Glutamatergic neuron (in vitro differentiated cells): Measurements from ENCODE around the gene YTHDC1. TPM values are rescaled to one million over a fixed set of nuclear protein-coding genes. Genes with fewer than 3 reads are reported as not detected.

ENCODE experiments used
- DNase-seq: peaks from one replicate; pipeline ENCODE4 v3.0.0; 2022
- H3K27ac Mint-ChIP-seq: one replicate; pipeline ENCODE4 v1.8.0; 2020; ENCODE audit warnings: mild to moderate bottlenecking, mixed read lengths, inconsistent platforms; ENCODE audit not compliant: unreplicated experiment
- H3K27me3 Mint-ChIP-seq: one replicate; pipeline ENCODE4 v1.8.0; 2020; ENCODE audit warnings: mild to moderate bottlenecking, moderate library complexity, mixed read lengths, inconsistent platforms; ENCODE audit not compliant: unreplicated experiment
- H3K36me3 Mint-ChIP-seq: one replicate; pipeline ENCODE4 v1.8.0; 2020; ENCODE audit warnings: mild to moderate bottlenecking, mixed read lengths, inconsistent platforms; ENCODE audit not compliant: unreplicated experiment
- H3K4me1 Mint-ChIP-seq: one replicate; pipeline ENCODE4 v1.8.0; 2020; ENCODE audit warnings: mild to moderate bottlenecking, low read depth, mixed read lengths, inconsistent platforms; ENCODE audit not compliant: unreplicated experiment
- H3K4me3 Mint-ChIP-seq: one replicate; pipeline ENCODE4 v1.8.0; 2020; ENCODE audit warnings: mild to moderate bottlenecking, mixed read lengths, inconsistent platforms; ENCODE audit not compliant: unreplicated experiment
- H3K9me3 Mint-ChIP-seq: one replicate; pipeline ENCODE4 v1.8.0; 2020; ENCODE audit warnings: mild to moderate bottlenecking, moderate library complexity, mixed read lengths, inconsistent platforms; ENCODE audit not compliant: unreplicated experiment
- CTCF ChIP-seq: fragments of 200-600 bp; sonication (generic); IDR thresholded peaks from one replicate; pipeline ENCODE4 v1.5.0; 2021; ENCODE audit not compliant: partially characterized antibody, unreplicated experiment
- total RNA-seq: library from RNA; stranded (reverse); fragmentation: NEBNext Ultra II Directional; extraction: Animal tissue kit (Norgen Biotek cat#: 25700); gene quantifications from one replicate; pipeline ENCODE4 v1.2.1, GENCODE V29; 2021; ENCODE audit not compliant: unreplicated experiment

The YTHDC1 gene
- total RNA-seq, 1 donor from 2014 or later: 114 TPM

GRCh38 chr4:68319040-68319439 is 30.9 kb downstream of the YTHDC1 start:
- Mint-ChIP-seq H3K4me3 (no peak overlapping the region), H3K4me1 (no peaks in the 10 kb centered on the region), H3K27me3 (no peaks in the 10 kb centered on the region), H3K9me3 (no peaks in the 10 kb centered on the region), H3K36me3 (no peaks in the 10 kb centered on the region), H3K27ac (no peak overlapping the region)
- no peak for DNase-seq
- TF ChIP-seq CTCF: no peak

GRCh38 chr4:68316193-68316969 is 33.5 kb downstream of the YTHDC1 start:
- Mint-ChIP-seq H3K27me3 (no peaks in the 10 kb centered on the region), H3K9me3 (no peaks in the 10 kb centered on the region), H3K4me3 (no peak overlapping the region), H3K36me3 (no peaks in the 10 kb centered on the region), H3K4me1 (no peaks in the 10 kb centered on the region), H3K27ac (no peak overlapping the region)
- no peak for DNase-seq
- no peak for TF ChIP-seq CTCF

- TF ChIP-seq CTCF: no peak
- no peaks in the 10 kb centered on the region for H3K36me3 Mint-ChIP-seq
- H3K9me3 Mint-ChIP-seq: no peaks in the 10 kb centered on the region
- H3K4me1 Mint-ChIP-seq: no peaks in the 10 kb centered on the region
- no peak overlapping the region for H3K4me3 Mint-ChIP-seq
- H3K27ac Mint-ChIP-seq: no peak overlapping the region
- H3K27me3 Mint-ChIP-seq: no peaks in the 10 kb centered on the region
- DNase-seq: no peak
Measured at GRCh38 chr4:68310651-68311247, 39.1 kb downstream of the YTHDC1 start.

- no peak overlapping the region for H3K27ac Mint-ChIP-seq
- no peaks in the 10 kb centered on the region for H3K36me3 Mint-ChIP-seq
- H3K4me1 Mint-ChIP-seq: no peaks in the 10 kb centered on the region
- no peak for DNase-seq
- no peaks in the 10 kb centered on the region for H3K27me3 Mint-ChIP-seq
- no peak for TF ChIP-seq CTCF
- H3K9me3 Mint-ChIP-seq: no peaks in the 10 kb centered on the region
- no peak overlapping the region for H3K4me3 Mint-ChIP-seq
Measured at GRCh38 chr4:68304731-68305130, 45.2 kb downstream of the YTHDC1 start.
